Stimulated activated CD4-positive, alpha-beta T cell treated with anti-CD3 and anti-CD28 coated beads, Interleukin-4, amount 100 ng/mL, for 24 hours (primary cell): ENCODE results near the gene IL7R.
"Not testable (repeated sequence)": the region's sequence is repeated elsewhere in the genome, so short reads cannot be mapped to it uniquely, and the experiment has no call there.

Source experiments
- DNase-seq: peaks from one replicate; pipeline ENCODE4 v3.0.0-alpha.2; 2020

Gene IL7R

DNA sequence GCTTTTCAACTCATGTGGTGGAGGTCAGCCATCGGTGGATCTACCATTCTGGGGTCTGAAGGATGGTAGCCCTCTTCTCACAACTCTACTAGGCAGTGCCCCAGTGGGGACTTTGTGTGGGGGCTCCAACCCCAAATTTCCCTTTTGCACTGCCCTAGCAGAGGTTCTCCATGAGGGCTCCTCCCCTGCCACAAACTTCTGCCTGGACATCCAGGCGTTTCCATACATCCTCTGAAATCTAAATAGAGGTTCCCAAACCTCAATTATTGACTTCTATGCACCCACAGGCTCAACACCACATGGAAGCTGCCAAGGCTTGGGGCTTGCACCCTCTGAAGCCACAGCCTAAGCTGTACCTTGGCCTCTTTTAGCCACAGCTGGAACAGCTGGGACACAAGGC, 11.2 kb upstream of the IL7R start:
- DNase-seq, result not testable (repeated sequence)

DNA sequence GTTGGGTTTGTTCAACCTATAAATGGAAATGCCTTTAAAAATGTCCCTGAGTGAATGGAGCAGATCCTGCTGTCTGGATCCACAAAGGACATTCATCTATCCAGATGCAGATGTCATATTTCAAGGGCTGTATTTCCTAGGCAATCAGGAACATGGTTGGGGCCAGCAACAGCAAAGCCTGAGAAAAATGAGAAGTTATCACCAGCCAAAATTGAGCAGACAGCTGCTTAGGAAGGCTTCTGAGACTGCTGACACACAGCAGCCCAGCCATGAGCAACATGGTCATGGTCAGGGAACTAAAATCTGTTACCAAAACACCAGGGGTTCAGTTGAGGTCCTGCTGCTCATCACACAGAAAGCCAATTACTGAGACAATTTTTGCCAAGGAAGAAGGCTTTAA, 9.2 kb upstream of the IL7R start:
- no peak for DNase-seq

DNA sequence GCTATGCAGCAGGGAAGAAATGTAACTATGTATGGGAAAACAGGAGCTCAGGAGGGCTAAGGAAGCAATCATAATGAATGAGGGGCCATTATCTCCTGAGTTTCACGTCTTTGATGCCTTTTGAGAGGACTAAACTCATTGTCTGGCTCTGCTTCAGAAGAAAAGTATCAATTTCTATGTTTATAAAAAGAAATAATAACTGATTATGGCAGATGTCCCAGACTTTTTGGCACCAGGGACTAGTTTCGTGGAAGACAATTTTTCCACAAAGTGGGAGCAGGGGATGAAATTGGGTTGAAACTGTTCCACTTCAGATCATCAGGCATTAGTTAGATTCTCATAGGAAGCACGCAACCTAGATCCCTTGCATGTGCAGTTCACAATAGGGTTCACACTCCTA, 8.7 kb upstream of the IL7R start:
- DNase-seq, result no peak

DNA sequence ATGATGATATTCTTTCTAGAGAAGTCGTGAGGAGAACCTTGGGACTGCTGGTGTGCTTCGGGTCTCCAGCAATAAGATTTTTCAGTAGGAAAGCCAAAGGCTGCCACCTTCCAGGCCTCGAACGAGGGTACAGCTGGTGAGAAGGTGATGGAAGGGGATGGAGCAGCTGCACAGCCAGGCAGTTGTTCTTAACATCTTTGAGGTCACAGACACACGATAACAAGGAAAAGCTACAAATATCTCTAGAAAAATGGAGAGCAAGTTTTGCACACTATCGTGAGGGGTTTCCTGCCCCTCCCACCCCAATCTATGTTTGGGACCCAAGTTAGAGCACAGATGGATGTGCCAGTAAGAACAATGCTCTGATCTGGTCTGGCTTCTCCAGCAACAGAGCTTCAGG, 6.8 kb upstream of the IL7R start:
- no peak for DNase-seq

DNA sequence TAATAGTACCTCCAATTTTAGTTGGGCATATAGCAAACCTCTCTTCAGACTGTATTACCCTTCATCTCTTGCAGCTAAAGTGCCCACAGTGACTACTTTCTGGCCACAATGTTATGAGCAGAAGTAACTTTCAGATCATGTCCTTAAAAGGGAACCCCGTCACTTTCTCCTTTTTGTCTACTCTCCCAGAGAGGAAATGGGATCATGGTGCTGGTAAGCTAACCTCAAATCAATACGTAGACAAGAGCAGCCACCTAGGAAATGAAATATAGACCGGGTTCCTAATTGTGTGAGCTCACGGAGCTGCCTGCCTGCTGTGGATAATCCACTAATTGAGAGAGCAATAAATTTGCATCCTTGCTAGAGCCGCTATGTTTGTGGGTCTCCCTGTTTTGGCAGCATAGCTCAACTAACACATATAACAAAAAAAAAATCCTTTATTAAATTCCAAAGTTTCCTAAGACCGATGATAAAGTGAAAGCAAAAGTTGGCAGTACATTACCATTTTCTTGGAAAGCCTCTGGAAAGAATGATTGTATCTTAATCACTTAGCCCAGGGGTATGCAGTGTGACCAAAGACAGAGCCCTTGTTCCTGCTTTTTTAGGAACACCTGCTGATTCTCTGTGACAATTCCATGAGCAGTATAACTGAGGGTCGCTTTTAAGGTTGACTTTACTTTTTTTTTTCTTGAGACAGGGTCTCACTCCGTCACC, 5.6 kb upstream of the IL7R start:
- no peak for DNase-seq

DNA sequence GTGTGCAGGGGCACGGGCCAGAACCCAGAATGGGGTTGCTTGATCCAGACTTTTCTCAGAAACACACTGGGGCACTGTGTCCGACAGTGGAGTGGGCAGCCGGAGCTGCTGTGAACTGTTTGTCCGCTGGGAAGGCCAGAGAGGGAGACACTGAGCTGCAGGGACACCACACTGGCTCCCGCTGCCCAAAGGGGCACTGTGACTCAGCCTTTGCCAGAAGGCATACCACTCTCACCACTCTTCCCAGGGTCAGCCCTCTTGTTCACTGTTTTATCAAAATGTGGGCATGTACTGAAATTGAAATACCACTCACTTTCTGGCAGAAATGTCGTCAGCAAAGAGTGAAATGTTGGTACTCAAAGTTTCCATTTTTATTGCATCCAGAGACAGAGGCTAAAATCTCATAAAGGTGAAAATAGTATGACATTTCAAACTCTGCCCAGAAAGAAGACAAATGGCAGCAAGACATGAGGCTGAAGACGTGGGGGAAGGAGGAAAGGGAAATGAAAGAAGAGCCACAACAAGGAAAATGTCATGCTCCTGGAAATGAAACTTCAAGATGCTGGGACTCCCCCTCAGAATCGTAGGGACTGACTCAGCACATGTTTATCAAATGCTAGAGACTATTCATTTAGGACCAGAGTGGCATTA, 4.5 kb upstream of the IL7R start:
- peak; percentile 74 for DNase-seq

DNA sequence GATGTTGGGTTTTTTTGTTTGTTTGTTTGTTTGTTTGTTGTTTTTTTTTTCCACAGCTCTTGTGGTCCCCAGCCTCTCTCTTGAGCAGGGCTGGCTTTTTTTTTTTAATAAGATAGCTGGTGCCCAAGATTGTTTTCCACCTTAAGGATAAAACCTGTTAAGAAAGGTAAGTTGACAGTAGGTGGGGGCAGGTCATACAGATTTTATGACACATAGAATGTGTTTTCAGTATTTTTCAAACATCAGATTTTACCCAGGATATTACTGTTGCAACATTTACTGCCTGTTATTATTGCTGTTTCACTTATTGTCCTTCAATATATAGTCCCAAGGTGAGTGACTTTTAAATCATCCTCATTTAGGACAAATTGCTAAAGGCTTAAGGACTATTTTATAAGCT, 3.9 kb upstream of the IL7R start:
- no peak for DNase-seq

DNA sequence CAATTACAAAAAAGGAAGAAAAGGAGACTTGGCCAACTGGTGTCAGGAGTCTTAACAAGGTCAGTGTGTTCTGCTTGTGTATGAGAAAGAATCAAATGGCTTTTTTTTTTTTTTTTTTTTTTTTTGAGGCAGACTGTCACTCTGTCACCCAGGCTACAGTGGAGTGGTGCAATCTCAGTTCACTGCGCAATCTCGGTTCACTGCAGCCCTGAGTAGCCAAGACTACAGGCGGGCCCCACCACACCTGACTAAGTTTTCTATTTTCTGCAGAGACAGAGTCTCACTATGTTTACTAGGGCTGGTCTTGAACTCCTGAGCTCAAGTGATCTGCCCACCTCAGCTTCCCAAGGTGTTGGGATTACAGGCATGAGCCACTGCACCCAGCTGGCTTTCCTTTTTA, 3.1 kb upstream of the IL7R start:
- peak; percentile 79 for DNase-seq

DNA sequence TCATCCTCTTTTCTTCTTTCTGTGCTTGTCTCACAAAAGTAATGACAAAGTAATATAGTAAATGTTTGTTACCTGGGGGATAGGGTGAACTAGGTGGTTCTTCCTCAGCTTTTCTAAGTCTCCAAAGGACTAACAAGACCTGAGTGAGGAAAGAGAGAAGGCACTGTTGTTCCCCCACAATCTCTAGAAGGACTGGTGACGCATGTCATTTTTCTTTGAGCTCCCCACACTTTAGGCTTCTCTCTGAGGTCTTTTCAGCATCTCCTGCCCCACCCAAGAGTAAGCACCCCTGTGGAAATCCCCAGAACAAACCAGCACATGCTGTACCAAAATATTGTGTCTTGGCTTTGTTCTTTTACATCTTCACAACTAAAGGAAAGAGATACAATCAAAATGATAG, 2.4 kb upstream of the IL7R start:
- DNase-seq, result peak; percentile 81

DNA sequence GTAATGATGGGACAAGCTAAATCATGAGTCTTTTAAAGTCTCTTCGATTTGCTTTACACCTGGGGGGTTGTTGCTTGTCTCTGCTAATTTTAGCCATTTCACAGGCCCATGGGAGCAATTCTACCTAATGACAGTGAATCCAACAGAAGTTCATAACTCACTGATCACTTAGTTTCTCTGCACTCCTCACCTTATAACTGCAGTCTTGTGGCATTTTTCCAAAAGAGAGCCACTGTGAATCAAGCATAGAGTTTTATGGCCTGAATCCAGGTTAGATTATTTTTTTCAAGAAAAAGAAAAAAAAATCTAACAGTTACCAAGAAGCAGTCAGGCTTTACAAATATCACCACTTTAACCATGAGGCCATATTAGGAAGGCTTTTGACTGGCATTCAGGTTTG, 1.5 kb upstream of the IL7R start:
- no peak for DNase-seq

DNA sequence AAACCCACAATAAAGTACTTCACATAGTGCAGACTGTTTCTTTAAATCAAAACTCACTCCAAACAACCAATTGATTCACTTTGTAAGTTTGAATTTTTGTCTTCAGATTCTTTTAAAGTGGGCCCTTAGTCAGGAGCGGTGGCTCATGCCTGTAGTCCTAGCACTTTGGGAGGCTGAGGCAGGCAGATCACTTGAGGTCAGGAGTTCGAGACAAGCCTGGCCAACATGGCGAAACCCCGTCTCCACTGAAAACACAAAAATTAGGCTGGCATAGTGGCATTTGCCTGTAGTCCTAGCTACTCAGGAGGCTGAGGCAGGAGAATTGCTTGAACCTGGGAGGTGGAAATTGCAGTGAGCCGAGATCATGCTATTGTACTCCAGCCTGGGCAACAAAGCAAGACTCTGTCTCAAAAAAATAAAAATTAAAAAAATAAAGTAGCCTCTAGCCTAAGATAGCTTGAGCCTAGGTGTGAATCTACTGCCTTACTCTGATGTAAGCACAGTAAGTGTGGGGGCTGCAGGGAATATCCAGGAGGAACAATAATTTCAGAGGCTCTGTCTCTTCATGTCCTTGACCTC, 416 bp upstream of the IL7R start:
- peak; percentile 30 for DNase-seq

DNA sequence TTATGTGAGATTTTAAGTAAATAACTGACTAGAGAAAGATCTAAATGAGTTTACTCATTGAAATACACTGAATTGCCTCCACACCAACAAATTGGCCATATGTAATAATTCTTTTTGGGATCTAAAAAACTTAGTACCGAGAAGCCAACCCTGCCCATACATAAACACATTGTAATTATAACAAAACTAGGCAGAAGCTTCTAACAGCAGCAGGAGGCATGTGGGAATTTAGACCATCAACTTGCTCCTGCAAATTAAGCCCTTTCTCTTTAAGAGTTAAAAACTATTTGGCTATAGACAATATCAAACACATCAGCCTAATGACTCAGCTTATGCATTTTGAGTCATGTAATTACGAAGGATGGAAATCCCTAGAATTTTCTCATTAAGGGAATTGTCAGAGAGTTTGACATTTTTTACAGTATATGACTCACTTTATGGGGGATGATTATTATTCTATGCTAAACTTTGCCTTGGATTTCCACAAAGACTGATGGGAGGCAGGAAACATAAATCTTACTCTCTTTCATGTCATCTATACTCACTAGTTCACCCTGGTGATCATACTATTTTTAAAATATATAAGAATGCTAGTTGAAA, 1.0 kb downstream of the IL7R start:
- DNase-seq, result no peak

DNA sequence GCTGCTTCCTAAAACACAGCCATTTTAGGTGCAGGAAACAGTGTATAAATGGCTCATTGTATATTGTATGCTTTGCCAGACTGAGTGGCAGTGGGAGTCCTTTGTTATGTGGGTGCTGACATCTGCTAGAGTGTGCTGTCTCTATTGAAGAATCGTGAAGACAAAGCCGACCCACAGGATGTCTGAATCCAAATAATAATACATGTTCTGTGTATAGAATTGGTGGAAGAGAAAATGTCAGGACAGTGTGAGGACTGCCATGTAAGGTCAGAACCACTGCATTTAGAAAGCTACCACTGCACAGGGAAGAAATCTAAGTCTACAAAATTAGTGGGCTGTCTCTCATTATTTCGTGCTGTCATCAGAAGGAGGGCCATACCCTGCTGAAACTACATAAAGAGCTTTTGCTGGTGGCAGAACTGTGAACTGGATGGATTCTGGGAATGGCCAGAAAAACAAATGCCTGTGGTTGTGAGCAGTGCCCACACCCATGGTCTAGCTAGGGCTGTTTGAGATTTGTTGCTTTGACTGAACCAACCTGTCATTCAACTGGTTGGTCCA, 2.5 kb downstream of the IL7R start:
- DNase-seq, result no peak

DNA sequence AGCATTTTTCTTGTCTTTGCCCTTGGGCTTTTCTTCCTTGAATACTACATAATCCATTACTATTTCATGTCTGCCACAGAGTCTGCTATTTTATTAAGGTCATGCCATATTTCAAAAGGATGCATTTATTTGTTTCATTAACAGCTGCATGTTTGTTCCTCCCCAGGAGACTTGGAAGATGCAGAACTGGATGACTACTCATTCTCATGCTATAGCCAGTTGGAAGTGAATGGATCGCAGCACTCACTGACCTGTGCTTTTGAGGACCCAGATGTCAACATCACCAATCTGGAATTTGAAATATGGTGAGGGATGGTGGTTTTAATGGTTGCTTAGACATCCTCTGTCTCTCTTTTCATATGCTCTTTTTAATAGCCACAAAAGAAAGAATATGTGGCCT, 4.0 kb downstream of the IL7R start:
- DNase-seq, result no peak

DNA sequence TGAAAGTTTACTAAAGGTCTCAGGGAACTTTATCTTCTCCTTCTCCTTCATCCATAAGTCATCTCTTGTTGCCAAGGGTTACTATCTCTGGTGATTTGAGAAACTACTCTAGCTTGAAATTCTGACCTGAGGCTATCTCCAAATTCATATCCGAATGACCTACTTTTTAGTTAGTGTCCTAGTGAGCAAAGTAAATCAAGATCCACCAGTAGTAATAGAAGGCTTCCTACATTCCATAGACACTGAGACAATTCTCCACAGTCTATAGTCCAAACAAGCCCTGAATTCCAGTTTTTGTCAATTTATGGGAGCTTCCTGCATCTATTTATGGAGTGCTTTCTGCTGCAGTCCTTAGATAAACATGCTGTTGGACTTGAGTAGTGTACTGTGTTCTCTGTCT, 5.0 kb downstream of the IL7R start:
- no peak for DNase-seq

DNA sequence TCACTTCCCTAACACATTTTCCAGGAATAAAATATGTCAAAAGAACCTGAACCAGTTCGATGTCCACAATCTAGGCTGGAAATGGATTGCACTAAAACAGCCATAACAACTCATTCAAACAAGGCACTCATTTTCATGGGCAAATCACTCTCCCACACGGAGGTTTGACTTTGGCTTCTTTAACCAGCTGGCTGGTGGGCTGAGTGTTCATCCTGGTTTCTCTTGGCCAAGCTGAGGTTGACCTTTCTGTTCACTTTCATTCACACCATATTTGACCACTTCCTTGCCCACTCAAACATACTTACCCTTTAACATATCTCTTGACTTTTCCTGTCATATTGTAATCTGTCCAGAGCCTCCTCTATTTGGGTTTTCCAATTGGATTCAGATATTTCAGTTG, 5.4 kb downstream of the IL7R start:
- no peak for DNase-seq

DNA sequence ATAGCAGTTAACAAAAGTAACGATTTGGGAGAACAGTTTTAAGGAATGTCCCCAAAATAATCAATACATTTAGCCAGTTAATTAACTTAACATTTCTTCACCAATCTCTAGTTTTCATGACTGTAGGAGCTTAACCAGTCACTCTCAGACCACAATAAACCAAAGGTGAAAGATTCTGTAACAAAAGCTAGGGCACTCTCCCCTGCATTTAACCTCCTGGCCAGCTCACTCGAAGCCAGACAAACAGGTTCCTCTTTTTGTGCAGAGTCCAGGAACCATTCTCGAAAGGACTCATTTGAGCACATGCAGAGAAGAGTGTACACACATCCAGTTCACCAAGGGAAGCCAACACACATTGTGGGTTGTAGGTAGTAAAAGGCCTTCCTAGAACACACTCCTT, 6.5 kb downstream of the IL7R start:
- peak; percentile 38 for DNase-seq

DNA sequence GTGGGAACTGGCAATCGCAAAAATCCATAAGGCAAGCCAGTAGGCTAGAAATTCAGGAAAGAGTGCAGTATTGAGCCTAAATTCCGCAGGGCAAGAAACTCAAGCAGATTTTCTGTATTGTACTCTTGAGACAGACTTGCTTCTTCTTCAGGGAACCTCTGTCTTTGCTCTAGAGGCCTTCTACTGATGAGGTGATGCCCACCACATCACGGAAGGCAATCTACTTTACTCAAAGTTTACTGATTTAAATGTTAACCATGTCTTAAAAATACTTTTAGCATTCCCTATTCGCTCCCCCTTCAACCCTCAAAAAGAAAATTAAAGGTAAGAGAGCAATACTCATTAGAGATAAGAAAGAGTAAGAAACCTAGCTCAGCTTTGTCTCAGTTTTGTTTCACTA, 11.3 kb downstream of the IL7R start:
- no peak for DNase-seq

DNA sequence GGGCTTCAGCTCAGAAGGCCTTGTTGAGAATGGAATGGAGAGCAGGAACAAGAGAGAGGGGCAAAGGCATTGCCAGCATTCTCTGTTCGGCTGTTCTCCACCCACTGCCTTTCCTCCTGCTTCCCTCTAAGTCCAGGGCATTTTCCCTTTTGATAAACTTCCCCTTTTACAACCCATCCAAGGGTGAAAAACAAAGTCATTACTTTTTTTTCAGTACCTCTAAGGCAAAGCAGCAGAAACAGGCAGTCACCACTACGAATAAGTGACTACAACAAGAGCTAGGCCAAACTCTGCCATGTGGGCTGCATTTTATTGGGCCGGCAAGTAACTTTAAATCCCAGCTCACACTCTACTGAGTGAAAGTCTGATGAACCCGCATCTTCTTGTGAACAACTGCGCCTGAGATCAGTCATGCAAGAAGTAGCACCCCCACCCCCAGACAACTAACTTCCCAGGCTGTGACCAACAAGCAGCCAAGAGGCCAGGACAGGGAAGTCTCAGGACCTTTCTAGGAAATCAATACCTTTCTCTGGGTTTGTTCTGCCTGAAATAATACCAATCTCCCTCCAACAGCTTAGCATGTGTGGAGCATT, 13.1 kb downstream of the IL7R start:
- no peak for DNase-seq

DNA sequence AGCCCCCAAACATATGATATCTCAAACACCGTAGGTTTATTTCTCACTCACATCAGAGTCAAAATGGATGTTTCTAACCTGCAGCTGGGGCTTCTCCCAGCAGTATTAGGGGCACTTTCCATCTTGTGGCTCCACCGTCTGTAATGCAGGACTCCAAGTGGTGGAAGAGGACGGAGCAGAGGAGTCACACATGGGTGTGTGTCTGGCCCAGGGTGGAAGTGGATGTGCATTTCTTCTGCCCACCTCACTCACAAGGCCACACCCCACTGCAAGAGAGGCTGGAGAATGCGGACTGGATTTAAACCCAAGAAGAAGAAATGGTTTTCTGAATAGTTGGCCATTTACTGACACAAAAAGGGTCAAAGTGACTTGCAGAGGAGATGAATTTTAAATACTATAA, 13.9 kb downstream of the IL7R start:
- DNase-seq, result no peak

DNA sequence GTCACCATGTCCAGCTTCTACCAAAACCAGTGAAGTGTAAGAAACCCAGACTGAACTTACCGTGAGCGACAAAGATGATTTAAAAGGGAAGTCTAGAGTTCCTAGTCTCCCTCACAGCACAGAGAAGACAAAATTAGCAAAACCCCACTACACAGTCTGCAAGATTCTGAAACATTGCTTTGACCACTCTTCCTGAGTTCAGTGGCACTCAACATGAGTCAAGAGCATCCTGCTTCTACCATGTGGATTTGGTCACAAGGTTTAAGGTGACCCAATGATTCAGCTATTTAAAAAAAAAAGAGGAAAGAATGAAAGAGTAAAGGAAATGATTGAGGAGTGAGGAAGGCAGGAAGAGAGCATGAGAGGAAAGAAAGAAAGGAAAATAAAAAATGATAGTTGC, 19.8 kb downstream of the IL7R start:
- DNase-seq, result no peak

DNA sequence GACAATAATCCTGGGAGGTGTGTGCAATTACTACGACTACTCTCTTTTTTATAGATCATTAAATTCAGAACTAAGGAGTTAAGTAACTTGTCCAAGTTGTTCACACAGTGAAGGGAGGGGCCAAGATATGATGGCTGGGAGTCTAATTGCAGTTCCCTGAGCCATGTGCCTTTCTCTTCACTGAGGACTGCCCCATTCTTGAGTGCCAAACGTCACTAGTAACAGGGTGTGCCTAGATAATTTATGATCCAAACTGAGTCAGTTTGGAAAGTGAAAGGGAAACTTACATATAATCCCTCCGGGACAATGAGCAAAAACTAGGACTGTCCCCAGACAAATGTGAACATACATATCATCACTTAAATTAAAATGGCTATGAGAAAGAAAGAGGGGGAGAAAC, 20.2 kb downstream of the IL7R start:
- DNase-seq, result no peak

DNA sequence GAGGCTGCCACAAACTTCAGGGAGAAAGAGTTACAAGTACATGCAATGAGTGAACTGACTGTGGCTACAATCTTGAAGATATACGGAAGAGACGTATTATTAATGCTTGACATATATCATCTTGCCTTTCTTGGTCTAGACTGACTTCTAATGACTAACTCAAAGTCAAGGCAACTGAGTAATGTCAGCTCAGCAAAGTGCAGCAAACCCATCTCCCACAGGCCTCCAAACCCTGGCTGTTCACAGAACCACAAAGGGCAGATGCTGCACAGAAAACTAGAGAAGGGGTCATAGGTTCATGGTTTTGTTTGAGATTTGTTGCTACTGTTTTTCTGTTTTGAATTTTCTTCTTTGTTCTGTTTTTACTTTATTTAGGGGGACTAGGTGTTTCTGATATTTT, 21.0 kb downstream of the IL7R start:
- no peak for DNase-seq

DNA sequence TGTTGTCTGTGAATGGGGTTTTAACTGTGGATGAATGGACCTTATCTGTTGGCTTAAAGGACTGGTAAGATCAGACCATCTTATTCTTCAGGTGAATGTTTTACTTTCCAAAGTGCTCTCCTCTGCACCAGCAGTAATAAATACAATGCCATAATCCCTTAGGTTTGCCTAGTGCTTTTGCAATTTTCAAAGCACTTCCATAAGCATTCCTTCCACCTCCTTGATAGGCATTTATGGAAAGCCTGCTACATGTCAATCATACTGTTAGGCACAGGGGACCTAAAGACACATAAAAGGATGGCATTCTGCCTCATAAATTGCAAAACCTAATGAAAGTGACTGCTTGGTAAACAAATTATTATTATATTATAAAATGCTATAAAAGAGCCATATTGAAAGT, 21.4 kb downstream of the IL7R start:
- DNase-seq, result no peak
